GM21723 (cell line): ENCODE results near the gene CORIN.
A peak's percentile ranks its signal among the peaks of the same experiment; 100 is the strongest.
"Not testable (repeated sequence)": the region's sequence is repeated elsewhere in the genome, so short reads cannot be mapped to it uniquely, and the experiment has no call there.

Experiments
- ATAC-seq: cut with Tn5 transposase; IDR thresholded peaks from one replicate; pipeline ENCODE4 v1.9.1; 2021; ENCODE audit warnings: mild to moderate bottlenecking, moderate library complexity; ENCODE audit not compliant: unreplicated experiment

CORIN gene

GRCh38 chr4:47692691-47693090 is 145.2 kb downstream of the CORIN start:
- no peak for ATAC-seq

DNA sequence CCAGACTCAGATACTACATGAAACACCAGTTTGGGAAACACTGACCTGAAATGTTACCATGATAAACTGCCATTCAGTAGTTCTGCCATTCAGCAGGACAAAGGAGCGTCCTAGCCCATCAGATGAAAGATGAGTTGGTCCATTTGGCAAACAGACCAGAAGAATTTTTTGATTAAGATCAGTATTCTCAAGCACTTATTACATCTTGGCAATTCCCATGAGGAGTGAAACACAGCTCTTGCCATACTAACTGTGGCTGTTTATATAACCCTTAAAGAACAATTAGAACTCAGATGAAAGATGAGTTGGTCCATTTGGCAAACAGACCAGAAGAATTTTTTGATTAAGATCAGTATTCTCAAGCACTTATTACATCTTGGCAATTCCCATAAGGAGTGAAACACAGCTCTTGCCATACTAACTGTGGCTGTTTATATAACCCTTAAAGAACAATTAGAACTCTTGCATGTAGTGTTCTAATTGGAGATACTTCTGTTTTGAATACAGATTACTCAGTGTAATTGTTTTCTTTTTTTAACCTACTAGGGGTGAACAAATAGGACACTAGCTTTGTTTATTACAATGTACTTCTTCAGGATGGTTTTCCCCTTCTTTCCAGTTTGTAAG is 146.0 kb downstream of the CORIN start:
- ATAC-seq = not testable (repeated sequence)

DNA sequence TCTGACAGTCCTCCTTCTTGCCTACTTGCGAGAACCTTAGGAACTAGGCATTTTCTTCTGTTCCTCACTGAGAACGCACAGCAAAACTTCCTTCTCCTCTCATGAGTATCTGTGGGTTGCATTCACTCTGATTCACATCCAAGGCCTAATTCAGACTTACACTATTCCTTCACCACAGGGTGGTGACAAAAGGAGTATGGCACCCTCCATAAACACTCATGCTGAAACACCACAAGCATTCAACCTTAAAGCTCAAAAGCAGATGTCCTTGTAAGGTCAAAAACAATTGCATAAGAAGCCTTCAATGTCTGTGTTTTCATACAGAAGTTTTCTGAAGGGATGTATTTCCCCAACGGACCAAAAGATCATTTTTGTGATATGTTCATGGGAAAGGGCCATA is 147.3 kb downstream of the CORIN start:
- no peak for ATAC-seq

DNA sequence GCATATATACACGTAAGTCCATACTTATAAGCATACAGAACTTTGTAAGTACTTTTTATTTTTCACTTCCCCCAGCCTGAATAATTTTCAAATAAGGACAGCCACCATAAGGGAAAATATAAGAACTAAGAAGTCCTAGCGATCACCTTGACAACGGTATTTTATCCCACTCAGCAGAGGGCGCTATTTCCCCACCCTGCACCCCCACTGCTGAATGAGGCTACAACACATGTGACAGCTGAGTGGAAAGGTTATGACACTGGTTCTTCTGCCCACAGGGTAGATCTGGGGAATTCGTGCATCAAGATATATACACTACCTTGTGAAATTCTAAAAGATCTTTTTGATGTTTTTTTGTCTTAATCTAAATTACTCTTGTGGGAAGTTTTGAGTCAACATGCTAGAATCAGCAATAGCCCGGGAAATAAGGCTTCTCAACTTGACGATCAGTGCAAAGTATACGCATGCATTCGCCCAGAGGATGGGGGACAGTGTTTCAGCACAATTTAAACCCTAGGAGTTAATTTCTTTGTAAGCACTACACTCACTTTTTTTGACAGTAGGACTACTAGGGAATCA is 151.5 kb downstream of the CORIN start:
- peak; percentile 84 for ATAC-seq

DNA sequence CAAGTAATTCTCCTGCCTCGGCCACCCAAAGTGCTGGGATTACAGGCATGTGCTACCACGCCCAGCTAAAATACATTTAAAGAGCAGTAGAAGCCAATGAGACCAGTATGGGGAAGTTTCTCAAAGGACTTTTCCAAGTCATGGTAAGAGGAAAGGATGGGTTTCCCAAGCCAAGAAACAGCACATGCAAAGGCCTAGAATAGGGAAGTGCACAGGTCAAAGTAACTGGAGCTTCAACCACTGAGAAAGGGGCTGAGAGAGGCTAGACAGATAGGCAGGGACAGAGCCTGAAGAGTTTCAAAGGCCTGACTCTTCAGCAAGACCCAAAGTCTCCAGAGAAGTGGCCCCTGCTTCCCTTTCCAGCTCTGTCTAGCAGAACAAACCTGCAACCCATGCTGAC is 162.1 kb downstream of the CORIN start:
- no peak for ATAC-seq

DNA sequence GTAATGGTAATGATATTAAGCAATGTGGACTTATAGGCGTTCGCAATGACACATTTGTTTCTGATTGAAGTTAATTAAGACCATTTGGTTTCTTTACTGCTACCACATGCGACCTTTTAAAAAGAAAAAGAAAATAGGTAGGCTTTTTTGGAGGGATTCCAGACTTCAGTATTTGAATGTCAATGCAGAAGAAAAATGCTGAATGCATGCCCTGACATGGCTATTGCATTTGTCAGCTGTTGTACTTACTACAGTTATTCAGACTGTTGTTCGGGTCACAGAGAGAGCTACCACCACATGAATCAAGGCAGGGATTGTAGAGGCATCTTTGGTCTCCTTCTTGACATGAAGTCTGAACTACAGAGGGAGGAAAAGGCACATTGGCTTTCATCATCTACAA is 163.7 kb downstream of the CORIN start:
- no peak for ATAC-seq

- no peak for ATAC-seq
Measured at GRCh38 chr4:47672696-47673095, 165.2 kb downstream of the CORIN start.

- ATAC-seq = no peak
Measured at GRCh38 chr4:47669946-47670345, 167.9 kb downstream of the CORIN start.

DNA sequence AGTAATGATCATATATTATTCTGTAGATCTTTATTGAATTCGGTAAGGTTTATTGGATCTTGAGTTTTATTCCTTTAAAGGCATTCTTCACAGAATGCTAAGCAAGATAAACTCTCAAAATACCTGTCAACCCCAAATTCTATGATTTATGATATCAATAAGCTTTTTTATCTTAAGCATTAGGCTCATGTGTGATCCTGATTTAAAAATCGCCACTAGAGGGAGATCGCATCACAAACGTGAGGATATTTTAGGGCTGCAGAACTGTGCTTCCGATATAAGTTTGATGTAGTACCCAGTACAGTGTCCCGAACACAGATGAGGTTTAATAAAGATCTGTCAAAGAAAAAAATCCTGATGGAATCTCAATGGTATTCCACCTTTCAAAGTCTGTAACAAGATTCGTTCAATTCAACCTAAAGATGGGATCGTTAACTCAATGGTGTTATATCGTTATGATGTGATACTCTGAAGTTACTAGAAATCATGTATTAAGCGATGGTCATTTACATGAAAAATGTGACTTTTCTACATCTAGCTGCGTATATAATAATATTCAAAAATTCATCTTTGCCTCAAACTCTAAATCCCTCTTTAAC is 169.0 kb downstream of the CORIN start:
- peak; percentile 87 for ATAC-seq

DNA sequence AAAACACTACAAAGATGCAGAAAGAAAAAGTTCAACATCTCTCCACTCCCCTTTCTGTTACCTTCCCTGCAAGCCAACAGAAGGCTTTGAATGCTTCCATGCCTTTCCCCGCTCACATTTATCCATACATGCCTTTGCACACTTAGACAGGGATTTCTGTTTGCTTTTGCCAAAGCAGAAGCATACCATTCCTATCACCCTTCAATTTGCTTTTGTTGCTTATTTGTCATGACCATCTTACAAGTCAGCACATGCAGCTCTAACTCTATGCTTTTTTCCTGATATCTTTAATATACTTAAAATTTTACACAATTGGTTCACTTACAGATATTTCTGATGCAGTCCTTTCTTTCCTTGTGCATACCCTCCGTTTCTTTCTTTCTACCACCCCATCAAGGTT is 169.6 kb downstream of the CORIN start:
- ATAC-seq = no peak

GRCh38 chr4:47667552-47667951 is 170.3 kb downstream of the CORIN start:
- ATAC-seq = no peak

DNA sequence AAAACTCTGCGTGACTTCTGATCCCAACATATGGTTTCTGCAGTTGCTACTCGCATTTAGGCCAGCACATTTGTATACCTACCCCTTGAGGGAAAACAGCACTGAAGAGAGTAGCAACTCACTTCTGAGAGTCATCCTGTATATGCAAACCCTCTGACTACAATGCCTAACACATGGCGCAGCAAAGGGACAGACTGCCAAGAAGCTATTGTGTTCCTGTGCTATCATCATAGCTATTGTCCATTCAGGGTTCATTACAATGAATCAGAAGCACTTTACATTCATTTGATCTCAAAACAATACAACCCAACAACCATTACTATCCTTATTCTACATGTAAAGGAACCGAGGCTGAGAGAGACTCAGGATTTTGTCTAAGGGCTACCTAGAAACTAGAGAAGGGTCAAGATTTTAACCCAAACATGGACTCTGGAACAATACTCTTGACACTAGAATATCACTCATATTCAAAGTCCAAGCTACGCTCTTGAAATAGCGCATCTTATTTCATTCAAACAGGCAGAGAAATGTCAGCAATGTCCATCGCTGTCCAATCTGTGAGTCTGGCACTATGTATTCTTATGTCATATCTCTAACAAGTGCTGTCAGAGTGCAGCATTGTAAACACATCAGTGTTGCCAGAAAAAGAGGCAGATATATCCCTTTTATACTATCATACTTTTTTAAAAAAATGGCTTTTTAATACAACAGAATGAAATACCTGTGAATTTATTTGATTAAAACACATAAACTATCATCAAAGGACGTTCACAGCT is 173.6 kb downstream of the CORIN start:
- ATAC-seq = no peak

DNA sequence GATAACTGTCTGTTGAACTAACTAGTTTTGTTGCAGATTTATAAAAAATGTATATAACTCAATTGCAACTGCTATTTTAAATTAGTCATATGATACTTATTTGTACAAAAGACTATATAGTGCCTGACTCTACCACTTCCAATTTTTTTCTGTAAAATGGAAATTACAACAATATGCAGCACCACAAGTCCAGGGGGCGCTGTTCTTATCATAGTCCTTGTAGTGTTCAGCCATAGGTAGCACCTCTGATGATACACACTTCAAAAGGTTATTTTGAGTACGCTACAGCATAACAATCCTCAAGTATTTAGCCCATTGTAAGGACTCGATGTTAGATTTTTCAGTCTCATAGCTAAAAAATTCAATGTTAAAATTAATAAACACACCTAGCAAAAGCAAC is 174.9 kb downstream of the CORIN start:
- ATAC-seq = no peak

DNA sequence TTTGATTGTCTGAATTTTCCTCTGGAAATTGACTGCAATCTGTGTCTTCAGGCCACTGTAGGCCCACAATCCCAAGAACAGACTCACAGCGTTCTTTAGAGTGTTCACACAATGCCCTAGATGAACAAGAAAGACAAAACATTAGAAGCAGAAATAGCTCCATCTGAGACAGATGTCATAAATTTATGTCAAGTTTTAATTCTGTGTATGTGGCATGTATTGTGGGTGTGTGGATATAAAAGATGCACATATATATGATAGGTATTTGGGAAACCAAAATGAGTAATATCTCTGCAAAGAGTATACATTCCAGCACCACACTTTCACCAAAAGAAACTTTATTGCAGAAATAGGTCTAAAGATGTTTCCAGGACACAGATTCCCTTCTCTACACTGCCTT is 176.1 kb downstream of the CORIN start:
- no peak for ATAC-seq

DNA sequence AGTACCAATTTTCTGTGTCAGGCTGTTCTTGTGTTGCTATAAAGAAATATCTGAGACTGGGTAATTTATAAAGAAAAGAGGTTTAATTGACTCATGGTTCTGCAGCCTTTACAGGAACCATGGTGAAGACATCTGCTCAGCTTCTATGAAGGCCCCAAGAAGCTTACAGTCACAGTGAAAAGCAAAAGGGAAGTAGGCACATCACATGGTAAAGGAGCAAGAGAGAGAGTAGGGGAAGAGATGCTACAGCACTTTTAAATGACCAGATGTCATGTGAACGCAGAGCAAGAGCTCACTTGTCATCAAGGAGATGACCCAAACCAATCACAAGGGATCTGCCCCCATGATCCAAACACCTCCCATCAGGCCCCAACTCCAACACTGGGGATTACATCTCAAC is 178.5 kb downstream of the CORIN start:
- ATAC-seq = no peak

DNA sequence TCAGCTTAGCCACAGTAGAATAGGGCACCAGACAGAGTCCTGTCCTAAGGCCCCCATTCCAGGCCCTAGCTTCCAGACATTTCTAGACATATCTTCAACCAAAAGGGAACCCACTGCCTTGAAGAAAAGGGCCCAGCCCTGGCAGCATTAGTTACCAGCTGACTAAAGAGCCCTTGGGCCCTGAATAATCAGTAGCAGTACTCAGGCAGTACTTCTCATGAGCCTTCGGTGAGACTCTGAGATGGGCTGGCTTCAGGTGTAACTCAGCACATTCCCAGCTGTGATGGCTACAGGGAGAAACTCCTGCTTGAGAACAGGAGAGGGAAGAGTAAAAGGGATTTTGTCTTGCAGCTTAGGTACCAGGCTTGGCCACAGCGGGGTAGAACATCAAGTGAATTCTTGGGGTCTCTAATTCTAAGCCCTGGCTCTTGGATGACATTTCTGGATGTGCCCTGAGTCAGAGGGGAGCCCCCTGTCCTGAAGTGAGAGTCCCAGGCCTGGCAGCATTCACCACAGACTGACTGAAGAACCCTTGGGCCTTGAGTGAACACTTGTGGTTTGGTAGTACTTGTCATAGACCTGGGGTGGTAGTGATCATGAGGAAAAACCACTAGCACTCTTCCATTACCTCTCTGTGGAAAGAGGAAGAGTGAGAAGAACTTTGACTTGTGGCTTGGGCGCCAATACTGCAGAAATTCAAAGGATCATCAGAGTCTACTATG is 182.7 kb downstream of the CORIN start:
- no peak for ATAC-seq

DNA sequence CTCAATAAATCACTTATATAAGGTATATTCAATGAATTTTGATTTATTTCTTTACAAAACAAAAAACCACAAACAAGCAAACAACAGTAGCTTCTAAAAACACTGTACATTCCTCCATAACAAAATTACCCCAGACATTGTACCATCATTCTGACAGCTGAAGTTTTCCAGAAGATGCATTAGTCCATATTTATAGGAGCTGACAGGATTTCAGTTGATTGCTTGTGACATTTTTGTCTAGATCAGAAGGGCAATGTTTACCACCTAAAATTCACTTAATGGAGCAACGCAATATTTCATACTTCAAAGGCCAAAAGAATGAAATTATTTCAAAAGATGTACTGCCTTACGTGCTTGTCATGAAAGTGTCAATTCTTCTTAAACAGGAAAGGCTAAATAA is 185.8 kb downstream of the CORIN start:
- ATAC-seq = no peak

DNA sequence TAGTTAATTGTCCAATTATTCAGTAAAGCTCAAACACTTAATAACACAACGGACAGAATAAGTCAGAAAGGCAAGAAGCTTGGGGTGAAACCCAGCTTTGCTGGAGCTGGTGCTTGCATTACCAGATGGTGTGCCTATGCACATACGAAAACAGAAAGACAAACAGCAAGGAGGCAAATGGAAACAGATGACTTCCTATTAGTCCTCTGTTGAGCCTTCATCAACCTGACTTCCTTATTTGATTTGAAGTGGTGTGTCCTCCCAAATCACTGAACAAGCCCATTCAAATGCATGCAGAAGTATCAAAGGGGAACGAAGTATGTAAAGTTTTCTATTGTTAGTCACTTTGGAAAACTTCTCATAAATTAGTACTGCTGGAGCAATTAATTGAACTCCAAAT is 186.6 kb downstream of the CORIN start:
- ATAC-seq = no peak

DNA sequence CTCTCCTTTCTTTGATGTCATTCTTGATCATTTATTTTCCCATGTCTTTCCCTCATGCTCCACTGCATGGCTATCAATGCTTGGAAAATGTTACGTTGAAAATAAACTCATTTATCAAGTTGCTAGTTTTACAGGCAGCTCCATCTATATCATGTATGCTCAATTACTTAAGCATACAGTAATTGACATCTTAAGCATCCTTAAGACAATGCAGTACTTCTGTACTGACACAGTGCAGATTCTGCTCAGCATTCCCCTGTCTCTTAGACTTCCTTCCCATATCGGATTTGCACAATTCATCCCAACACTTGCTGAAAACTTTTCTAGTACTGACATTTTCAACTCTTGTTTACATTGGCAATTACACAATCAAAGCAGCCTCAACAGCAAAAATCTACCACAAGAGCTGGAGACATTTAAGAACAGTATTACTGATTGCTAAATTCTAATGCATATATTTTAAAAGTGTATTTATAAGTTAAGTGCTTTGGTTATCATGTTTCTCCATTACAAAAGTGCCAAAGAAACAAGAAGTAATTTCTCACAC is 187.2 kb downstream of the CORIN start:
- no peak for ATAC-seq

DNA sequence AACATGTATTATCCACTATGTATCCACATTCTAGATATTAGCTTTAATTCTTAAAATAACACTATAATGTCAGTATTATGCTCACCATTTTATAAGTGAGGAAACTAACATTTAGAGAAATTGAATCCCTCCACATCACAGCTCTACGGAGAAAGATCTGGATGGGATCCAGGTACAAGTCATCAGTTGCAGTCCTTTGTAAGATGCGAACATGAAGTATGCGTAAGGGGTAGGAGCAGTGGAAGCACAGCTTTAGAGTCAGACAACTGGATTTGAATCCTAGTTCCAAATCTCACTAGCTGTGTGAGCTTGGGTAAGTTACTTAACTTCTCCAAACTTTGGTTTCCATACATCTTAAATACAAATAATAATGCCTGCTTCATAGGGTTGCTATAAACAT is 190.3 kb downstream of the CORIN start:
- ATAC-seq = no peak

DNA sequence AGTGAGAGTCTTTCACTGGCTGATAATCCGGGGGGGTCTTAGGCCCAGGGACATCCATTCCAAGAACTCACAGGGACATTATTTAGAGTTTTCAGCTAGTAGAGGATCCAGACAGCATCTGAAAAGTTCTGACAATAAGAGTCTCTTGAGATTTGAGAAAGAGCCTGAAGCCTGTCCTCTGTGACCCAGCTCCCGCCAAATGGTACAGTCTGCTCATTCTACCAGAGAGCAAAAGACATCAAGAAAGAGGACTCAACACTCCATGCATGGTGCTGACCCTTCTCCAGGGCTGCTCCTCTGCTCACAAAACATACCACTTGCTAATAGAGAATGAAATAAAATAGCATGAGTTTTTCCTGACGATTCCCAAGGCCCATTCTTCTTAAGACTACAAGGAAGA is 190.8 kb downstream of the CORIN start:
- ATAC-seq = no peak
